HG03439 (cell line): ENCODE results near the gene CREB3L2.

Experiments used
- ATAC-seq: cut with Tn5 transposase; IDR thresholded peaks from one replicate; pipeline ENCODE4 v1.9.1; 2021; ENCODE audit warnings: mild to moderate bottlenecking, moderate library complexity; ENCODE audit not compliant: unreplicated experiment

The CREB3L2 gene

DNA sequence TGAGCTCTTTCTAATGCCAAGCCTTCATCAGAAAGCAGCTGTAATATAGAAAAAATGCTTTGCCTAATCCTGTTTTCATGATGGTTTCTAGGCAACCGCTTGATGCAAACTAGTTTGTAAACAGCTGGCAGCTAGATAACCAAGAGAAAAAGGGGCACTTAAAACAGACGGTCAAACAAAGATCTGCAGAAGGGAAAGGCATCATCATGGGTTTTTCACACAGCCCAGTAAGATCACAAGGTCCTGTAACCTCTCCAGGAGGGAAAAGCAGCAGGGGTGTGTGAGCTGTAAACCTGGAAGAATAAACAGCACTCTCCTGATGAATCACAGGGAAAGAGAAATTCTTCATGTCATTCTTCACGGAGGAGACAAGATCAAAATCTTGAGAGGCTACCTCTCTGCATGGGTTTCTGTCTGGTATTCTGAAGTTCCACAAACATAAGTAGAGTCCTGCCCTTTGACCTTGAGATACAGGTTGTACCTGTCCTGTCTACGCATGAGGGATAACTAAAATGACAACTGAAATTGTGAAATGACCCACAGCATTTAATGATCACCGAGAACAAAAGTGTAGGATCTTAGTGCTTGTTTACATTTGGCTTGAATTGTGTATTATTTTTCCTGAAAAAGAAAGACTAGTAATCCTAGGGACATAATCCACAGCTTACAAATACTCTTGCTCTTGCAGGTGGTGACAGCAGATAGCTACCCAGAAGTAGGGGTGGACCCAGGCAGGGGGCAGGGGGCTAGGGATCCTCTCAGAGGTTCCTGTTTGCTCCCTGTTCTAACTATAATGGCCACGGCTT is 48.0 kb downstream of the CREB3L2 start:
- no peak for ATAC-seq

DNA sequence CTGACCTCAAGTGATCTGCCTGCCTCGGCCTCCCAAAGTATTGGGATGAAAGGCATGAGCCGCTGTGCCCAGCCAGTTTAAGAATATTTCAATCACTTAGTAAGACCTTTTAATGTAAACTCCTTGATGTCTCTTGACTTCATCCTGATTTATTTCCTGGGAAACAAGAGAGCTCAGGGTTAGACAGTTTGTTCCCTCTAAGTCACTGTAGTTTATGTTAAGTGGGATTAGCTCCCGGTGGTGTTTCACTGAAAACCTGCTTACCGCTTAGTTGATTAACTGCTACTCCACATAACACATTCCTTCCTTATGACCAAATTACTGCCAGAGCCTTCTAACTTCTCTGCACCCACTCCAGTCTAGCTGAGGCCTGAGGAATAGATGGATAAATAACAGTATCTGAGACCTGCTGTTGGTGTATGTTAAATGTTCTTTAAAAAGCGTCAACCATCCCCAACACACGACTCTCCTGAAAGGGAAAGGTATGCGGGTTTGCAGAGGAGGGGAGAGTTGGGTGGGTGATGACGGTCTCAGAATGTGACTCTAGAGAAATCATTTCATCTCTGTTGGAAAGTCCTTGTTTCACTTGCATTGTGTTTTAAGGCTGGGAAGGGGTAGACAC is 48.7 kb downstream of the CREB3L2 start:
- no peak for ATAC-seq

DNA sequence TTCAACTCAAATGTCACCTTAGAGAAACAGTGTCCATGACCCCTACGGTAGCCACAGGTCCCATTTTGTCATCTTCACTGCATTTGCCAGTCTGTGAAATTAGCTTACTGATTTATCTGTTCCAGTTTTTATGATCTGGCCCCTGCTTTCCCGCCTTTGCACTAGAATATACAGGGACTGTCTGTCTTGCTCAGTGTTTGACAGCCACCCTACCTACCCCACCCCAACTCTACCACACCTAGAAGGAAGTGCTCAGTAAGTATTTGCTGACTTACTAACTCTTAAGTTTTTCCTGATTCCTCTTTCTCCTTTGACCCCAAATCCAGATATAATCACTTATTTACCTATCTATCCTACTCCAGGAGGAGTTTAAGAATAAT is 49.5 kb downstream of the CREB3L2 start:
- no peak for ATAC-seq

DNA sequence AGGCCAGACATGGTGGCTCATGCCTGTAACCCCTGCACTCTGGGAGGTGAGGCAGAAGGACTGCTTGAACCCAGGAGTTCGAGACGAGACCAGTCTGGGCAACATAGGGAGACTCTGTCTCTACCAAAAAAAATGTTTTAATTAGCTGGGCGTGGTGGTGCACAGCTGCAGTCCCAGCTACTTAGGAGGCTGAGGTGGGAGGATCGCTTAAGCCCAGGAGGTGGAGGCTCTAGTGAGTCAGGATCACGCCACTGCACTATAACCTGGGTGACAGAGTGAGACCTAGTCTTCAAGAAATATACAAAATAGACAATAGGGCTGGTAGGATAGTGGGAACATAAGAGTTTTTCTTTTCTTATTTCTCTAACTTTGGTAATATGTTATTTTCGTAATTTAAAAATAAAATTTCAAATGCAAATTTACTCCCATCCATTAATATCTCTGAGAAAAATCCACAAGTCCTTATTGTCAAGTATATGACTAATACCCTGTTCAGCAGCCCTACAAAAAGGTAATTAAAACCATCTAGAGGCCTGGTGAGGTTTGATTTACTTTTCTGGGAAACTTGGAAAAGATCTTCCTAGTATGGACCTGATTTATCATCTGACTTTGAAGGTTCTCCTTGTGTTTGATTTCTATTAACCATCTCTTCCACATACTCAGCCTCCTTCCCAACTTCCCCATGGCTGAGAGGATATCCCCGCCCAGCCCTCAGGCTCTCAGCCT is 50.0 kb downstream of the CREB3L2 start:
- no peak for ATAC-seq

DNA sequence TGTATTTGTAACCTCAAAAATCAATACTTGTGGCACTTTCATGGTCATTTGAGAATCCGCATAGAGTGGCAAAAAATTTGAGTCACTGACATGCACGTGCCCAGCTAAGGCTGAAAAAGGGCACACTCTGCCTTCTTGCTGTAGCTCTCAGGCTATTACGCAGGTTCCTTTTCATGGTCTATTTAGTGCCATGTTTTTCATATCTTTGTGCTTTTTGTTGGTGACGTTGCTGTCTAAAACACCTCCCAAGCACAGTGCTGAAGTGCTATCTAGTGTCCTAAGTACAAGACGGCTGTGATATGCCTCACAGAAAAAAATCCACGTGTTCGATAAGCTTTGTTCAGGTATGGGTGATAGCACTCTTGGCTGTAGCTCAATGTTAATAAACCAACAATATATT is 50.9 kb downstream of the CREB3L2 start:
- ATAC-seq, result no peak

DNA sequence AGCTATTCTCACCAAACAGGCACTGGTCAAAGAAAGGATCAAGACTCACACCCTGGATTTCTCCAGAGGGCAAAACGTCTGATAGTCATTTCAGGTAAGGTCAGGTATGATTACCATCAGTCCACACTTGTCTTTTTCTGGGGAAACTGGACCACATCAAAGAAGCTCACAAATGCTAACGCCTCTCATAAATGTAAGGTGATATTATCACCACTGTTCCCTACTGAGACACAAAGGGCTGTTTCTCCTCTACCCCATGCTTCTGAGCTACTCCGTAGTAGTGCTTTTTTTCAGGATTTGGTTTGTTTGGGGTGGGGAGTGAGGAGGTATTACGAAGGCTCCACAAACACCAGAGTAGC is 51.6 kb downstream of the CREB3L2 start:
- ATAC-seq, result no peak

DNA sequence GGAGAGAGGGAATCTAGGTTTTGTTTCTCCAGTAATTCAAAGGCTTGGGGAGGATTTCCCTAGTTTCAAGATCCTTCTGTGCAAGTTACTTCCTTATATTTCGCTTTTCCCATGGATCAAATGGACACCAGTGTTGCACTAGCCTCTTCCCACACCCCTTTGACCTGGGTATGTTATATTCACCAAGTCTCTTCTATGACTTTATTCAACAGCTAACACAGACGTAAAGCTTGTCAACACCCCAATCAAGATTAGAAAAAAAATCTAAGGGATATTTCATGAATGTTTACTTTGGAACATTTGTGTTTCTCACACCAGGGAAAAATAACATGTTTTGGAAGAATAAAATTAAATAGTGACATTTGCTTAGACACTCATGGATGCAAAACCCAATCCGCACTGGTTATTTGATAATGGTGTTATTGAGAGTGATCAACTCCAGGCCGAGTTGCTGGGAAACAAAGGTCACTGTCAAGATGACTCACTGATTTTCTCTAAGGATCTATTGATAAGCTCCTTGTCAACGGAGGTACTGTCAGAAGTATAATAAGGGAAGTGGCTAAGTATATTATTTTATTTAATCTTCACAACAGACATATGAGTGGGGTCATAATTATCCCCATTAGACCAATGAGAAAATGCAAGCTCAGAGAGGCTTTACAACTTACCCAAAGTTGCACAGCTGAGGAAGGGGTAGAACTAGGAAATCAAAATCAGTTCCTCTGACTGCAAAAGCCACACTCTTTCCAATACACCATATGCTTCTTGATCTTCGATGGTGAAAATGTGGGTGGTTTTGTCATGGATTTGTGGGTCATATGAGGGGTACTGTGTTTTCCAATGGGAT is 52.2 kb downstream of the CREB3L2 start:
- no peak for ATAC-seq

DNA sequence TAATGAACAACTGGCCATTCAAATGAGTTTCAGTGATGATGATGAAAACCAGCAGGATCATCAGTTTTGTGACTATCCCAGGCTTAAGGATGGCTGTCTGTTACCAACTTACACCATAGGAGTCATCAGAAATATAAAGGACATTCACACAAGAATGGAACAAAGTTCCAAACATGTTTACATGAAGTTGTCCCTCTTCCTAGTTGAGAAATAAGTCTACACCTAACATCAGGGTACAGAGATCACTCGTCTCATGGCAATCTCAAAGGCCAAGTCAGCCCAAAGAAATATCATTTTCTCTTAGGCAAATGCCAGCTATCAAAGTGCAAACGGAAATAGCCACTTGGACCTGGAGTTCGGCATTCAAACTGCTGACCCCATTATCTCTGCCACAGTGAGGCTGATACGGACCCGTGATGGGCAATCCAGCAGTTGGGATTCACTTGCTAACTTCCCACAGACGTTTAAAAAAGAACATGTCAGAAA is 53.0 kb downstream of the CREB3L2 start:
- ATAC-seq, result no peak

DNA sequence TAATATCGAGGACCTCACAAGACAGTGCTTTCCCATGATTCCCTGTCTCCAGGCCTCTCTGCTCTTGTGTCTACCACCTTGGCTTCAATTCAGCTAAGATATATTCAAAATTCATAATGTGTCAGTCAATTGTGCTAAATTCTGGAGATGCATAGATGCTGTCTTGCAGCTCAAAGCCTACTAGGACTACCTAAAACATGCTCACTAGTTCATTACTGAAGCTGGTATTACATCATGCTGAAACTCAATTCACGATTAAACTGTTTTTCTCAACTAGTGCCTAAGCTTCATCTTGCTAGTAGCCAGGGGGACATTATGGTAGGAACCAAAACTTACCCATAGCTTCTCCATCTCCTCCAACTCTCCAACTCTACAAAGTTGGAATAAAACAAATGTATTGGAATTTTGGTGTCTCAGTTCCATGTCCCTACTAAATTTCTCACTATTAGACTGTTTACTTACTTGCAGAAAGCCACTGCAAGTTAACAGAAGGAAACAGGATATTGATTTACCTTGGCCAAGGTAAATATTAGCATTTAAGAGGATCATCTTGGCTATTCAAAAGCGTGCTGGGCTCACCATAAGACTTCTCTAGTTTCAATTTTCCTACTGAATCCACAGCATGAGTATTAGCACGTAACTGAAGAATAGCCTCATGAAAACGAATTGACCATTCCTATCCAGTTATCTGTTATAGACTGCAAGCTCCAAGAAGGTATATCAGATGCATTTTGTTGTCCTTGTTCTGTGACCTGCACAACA is 53.6 kb downstream of the CREB3L2 start:
- no peak for ATAC-seq

DNA sequence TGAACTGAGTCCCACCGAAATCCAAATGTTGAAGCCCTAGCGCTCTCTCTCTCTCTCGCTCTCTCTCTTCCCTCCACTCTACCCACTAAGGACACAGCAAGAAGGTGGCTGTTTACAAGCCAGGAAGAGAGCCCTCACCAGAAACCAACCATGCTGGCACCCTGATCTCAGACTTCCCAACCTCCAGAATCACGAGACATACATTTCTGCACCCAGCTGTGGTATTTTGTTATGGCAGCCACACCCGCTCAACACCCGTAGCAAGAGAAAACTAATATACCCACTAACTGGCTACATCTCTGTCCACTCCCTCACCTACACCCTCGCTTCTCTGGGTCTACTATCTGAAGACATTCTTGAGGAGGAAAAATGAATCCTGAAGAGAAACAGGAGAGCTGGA is 54.8 kb downstream of the CREB3L2 start:
- ATAC-seq, result no peak

DNA sequence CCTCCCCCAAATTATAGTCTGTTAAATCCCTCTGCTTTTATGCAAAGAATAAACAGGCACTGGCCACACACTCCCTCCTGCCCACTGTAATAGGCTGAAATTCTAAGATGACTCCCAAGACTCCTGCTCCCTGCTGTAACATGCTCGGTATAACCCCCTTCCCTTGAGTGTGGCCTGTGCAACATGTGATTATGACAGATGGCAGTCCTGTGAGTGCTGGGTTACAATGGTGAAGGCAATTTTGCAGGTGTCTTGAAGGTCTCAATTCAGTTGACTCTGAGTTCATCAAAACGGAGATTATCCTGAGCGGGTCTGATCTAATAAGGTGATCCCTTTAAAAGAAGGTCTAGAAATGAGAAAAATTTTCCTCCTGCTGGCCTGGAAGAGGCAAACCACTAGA is 55.9 kb downstream of the CREB3L2 start:
- no peak for ATAC-seq

DNA sequence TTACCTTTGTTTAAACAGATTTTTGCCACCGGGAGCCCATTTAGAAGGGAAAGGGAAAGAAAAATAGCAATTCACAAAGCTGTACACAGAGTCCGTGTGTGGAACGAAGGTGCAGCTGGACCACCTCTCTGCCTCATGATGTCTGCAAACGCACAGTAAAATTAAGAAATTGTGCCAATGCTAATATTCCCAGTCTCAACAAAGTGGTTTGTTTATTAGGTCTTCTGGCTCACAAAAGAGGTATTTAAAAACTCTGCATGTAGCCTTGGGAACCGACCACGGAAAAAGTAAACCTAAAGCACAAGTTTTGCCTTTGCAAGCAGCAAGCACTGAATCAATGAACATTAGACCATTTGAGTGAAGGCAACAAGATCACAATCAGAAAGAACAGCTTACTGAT is 57.7 kb downstream of the CREB3L2 start:
- ATAC-seq, result no peak

DNA sequence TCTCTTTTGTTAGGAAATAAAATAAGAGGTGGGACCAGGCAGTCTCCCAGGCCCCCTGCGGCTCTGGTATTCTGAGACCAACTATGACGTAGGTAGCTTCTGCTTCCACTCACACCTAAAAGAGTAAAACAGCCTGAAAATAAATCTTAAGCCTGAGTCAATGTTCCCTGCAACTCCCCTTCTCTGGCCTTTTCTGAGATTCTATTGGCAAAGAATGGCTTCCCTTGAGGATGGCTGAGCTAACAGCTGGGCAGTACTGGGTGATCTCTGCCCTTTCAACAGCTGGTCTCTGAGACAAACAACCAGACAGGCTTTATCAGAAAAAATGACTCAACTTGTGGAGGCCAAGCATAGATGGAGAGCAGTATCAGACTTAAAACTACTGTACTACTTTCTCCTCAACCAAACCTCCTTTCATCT is 58.7 kb downstream of the CREB3L2 start:
- no peak for ATAC-seq

DNA sequence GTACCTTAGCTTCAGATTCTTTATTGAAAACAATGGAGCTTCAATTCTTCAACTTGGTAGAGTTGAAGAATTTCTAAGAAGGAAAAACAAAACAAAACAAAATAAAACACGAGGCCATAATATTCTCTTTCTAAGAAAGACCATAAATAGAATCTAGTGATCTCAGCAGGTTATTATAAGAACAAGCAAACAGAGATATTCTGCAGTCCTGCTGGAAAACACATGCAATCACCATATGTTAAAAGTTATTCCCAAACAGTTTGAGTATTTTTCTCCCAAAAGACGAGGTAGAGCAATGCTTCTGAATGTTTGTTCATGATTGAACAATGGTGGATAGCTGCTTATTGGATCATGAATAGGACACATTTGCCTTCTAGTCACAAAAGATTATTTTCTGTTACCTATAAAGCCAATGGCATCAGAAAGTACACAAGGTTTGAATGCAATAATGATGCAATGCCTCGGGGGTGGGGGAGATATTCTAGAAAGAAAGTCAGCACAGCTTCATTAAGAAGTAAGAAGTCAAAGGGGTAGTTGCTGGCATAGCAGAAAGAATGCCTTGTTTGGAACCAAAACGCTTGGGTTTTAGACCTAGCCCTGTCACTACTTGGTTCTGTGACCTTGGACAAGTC is 59.3 kb downstream of the CREB3L2 start:
- ATAC-seq, result no peak

DNA sequence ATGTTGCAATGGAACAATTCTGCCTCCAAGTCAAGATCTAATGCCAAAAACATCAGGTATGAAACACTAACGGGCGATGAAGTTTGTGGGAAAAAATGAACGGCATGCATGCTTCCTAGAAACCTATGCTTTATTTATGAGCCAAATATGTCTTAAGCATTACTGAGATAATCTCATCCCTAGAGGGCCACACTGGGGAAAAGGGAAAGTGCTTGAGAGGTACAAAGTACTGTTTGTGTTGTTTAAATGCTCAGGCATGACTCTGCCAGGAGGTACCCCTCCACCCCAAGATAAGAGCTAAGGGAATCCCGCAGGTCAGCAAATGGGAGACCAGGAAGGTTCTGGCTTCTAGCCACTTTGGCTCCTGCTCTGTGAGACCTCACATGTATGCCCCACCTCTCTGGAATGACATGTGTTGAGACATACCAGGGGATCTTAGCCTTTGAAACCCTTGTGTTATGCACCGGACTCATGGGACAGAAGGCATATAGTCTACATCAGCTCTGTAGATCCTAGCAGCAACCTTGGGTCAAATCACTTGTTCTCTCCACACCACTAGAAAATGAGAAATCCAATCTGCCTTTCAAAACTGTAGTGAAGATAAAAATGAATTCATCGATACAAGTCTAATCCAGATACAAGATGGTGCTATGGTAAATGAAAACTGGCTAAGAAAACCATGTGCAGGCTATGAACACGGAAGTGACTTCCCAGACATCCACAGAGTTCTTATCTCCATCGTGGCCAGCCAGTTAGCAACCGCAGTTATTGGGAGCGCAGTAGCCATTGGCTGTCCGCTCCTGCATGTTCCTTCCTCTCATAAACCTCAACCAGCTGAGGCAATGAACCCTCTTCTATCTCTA is 61.0 kb downstream of the CREB3L2 start:
- ATAC-seq, result no peak

DNA sequence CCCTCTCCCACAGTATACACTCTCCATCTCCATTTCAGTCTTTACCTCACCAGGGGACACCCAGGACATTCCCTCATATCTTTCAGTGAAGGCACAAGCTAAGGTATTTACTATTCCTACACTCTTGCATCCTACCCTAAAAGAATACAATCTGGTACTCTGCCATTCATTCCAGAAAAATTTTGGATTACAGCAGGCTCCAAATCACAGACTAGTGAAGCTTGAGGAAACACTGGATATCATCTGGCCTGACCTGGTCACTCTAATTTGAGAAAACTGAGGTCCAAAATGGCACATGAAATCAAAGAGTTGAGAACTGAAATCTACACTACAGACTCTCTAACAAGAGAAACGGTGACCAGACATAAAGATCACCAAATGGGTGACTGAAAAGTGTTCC is 61.7 kb downstream of the CREB3L2 start:
- ATAC-seq, result no peak

DNA sequence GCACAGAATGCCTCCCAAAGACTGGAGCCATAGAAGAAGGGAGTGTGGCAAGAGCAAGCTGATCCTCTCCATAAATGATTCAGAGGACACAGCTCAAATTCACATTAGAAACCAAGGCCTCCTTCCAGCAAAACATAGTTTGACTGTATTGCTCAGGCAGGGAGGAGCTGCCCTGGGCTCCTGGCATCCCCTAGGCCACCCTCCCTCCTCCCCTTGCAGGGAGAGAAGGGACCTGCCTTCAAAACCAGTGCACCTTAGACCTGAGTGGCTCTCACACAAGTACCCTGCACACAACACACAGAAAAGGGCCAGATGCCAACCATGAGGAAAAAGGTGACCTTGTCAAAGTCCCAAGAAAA is 64.7 kb downstream of the CREB3L2 start:
- ATAC-seq, result no peak

DNA sequence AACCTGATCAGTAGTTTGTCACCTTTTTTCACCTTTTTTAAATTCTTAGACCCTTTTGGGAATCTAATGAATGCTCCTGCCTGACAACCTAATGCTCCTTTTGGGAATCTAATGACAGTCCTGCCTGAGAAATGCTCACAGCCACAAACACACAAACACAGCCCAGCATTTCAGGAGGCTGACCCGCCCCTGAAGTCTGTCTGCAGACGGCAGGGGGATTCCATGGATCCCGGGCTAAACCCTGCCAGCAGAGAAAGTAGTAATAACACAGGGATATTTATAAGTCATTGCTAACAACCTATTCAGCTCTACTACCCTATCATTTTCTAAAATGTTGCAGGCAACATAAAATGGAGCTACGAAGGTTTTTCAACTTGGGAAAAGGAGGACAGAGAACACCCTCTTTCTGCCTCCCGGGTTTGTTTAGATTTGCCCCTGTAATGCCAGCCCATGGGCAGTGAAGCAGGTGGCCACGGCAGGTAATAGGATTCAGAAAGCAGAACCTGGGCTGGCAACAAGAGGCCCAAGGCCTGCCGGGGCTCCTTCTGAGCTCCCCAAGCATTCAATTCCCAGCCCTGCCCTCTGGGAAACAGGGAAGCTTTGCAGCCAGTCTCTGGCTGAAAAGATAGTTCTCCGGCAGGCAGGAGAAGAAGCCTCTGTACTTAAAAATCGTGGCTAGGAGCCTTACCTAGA is 65.2 kb downstream of the CREB3L2 start:
- no peak for ATAC-seq
